ENCODE results near the gene SRGAP2C.
"Not testable (repeated sequence)": the region's sequence is repeated elsewhere in the genome, so short reads cannot be mapped to it uniquely, and the experiment has no call there.

GRCh38 chr1:121281480-121281879 is 96.7 kb downstream of the SRGAP2C start:
- not testable (repeated sequence) for TF ChIP-seq POLR2A (IDR thresholded peaks at IDR 0.05; ENCODE audit: extremely low read depth, insufficient read length); CTCF (IDR thresholded peaks at IDR 0.05; ENCODE audit: low read depth, low read length); MYC (IDR thresholded peaks at IDR 0.05; ENCODE audit: low read depth, low read length); MAX (IDR thresholded peaks at IDR 0.05; ENCODE audit: low read depth, low read length)

Measured in NB4 (cell line).